Breast epithelium (tissue), 3 donors: ENCODE measurements around the gene MYO1E.

ENCODE experiments used
- POLR2A ChIP-seq: fragments of 450-650 bp; IDR thresholded peaks from one replicate; pipeline ENCODE4 v1.6.1; 2016; ENCODE audit warnings: antibody characterized with exemption, mild to moderate bottlenecking, moderate library complexity
- POLR2AphosphoS5 ChIP-seq, 3 donors: sonication (generic); formaldehyde crosslinking; IDR thresholded peaks; one replicate each; pipeline ENCODE4 v1.6.1; 2017; ENCODE audit warnings: antibody characterized with exemption in 3 of 3
- TF ChIP-seq, protein P1 (sequence below), 3 donors: fragments of 450-650 bp; IDR thresholded peaks; one replicate each; pipeline ENCODE4 v1.5.1; 2016 to 2017; ENCODE audit warnings: antibody characterized with exemption in 3 of 3, mild to moderate bottlenecking in 3 of 3, moderate library complexity in 3 of 3

DNA sequence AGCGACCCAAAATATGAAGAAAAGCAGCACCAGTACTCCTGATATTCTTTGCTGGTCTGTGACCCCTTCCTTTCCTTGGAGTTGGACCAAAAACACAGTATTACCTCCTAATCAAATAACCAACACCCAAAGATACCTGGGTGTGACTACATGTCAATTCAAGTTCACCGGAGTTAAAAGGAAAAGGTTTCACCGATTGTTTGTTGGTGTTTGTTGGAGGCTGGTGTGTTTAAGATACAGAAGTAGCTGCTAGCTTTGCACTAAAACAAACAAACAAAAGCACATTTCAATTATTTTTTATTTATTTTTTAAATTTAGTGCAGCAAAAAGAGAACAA is 81.5 kb downstream of the MYO1E start:
- TF ChIP-seq, protein P1, sequence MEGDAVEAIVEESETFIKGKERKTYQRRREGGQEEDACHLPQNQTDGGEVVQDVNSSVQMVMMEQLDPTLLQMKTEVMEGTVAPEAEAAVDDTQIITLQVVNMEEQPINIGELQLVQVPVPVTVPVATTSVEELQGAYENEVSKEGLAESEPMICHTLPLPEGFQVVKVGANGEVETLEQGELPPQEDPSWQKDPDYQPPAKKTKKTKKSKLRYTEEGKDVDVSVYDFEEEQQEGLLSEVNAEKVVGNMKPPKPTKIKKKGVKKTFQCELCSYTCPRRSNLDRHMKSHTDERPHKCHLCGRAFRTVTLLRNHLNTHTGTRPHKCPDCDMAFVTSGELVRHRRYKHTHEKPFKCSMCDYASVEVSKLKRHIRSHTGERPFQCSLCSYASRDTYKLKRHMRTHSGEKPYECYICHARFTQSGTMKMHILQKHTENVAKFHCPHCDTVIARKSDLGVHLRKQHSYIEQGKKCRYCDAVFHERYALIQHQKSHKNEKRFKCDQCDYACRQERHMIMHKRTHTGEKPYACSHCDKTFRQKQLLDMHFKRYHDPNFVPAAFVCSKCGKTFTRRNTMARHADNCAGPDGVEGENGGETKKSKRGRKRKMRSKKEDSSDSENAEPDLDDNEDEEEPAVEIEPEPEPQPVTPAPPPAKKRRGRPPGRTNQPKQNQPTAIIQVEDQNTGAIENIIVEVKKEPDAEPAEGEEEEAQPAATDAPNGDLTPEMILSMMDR (IDR thresholded peaks at IDR 0.05), result no peak
- TF ChIP-seq POLR2A (no peak), POLR2AphosphoS5 (IDR thresholded peaks at IDR 0.05) (no peak)
